RPMI8226 (cell line): Measurements from ENCODE around the gene NCOA4.
"Not testable (repeated sequence)": the region's sequence is repeated elsewhere in the genome, so short reads cannot be mapped to it uniquely, and the experiment has no call there.

Experiments
- DNase-seq: peaks from one replicate; pipeline ENCODE4 v3.0.0-alpha.2; 2015

The NCOA4 gene

GRCh38 chr10:46052057-46052790, 21.8 kb upstream of the NCOA4 start:
- no peak for DNase-seq

GRCh38 chr10:46050941-46051623, 20.7 kb upstream of the NCOA4 start:
- DNase-seq: no peak

GRCh38 chr10:46049497-46049831, 19.0 kb upstream of the NCOA4 start:
- not testable (repeated sequence) for DNase-seq

- no peak for DNase-seq
Observed at GRCh38 chr10:46048152-46048551, 17.7 kb upstream of the NCOA4 start.

GRCh38 chr10:46046261-46046660, 15.8 kb upstream of the NCOA4 start, which contains the start of gene MSMB:
TSS of gene MSMB (minus strand) at chr10:46046269. CDS start at chr10:46046237, 32 bp downstream.
- DNase-seq: no peak

GRCh38 chr10:46042527-46042926, 12.1 kb upstream of the NCOA4 start:
- no peak for DNase-seq

- DNase-seq: no peak
Observed at GRCh38 chr10:46040004-46040403, 9.6 kb upstream of the NCOA4 start.

GRCh38 chr10:46037107-46037825, 6.8 kb upstream of the NCOA4 start:
- DNase-seq: no peak

GRCh38 chr10:46035923-46036849, 5.8 kb upstream of the NCOA4 start:
- DNase-seq: no peak

GRCh38 chr10:46033602-46034011, 3.2 kb upstream of the NCOA4 start:
- no peak for DNase-seq

GRCh38 chr10:46031648-46032532, 1.5 kb upstream of the NCOA4 start:
- no peak for DNase-seq

GRCh38 chr10:46029461-46030030, 877 bp downstream of the NCOA4 start:
- no peak for DNase-seq

GRCh38 chr10:46028584-46029460, 1.6 kb downstream of the NCOA4 start:
- DNase-seq: peak; percentile 42

GRCh38 chr10:46026106-46026505, 4.3 kb downstream of the NCOA4 start:
- peak; percentile 16 for DNase-seq

GRCh38 chr10:46025406-46025805, 5.0 kb downstream of the NCOA4 start:
- DNase-seq: no peak

GRCh38 chr10:46024948-46025347, 5.5 kb downstream of the NCOA4 start:
- DNase-seq: no peak

GRCh38 chr10:46022978-46023702, 7.3 kb downstream of the NCOA4 start:
- DNase-seq: peak; percentile 91

- no peak for DNase-seq
Observed at GRCh38 chr10:46020344-46020657, 10.1 kb downstream of the NCOA4 start.

GRCh38 chr10:46019569-46020343, 10.7 kb downstream of the NCOA4 start:
- no peak for DNase-seq
